Activated T-helper 2 cell treated with anti-CD3 and anti-CD28 coated beads, Interferon-gamma antibody, Interleukin-2, Interleukin-4, amounts not matched to agents 10 μg/mL and 5 μg/mL and 100 μg/mL, durations not matched to agents 14 hours and 24 hours and 36 hours (primary cell): ENCODE data around the gene ANKS4B. TPM values are rescaled to one million over a fixed set of nuclear protein-coding genes. Genes with fewer than 3 reads are reported as not detected.
"Not testable (repeated sequence)": the region's sequence is repeated elsewhere in the genome, so short reads cannot be mapped to it uniquely, and the experiment has no call there.

Experiments used
- DNase-seq: peaks from one replicate; pipeline ENCODE4 v3.0.0; 2021; ENCODE audit warnings: low spot score
- H3K27ac Mint-ChIP-seq: one replicate; pipeline ENCODE4 v1.8.0; 2021; ENCODE audit warnings: mixed read lengths
- H3K27me3 Mint-ChIP-seq: one replicate; pipeline ENCODE4 v1.8.0; 2021; ENCODE audit warnings: low read depth, mixed read lengths
- H3K36me3 Mint-ChIP-seq: one replicate; pipeline ENCODE4 v1.8.0; 2021; ENCODE audit warnings: low read depth, mixed read lengths
- H3K4me1 Mint-ChIP-seq: one replicate; pipeline ENCODE4 v1.8.0; 2021; ENCODE audit warnings: low read depth, mixed read lengths
- H3K4me3 Mint-ChIP-seq: one replicate; pipeline ENCODE4 v1.8.0; 2021; ENCODE audit warnings: low read depth, mild to moderate bottlenecking, moderate library complexity, mixed read lengths
- H3K9me3 Mint-ChIP-seq: one replicate; pipeline ENCODE4 v1.8.0; 2021; ENCODE audit warnings: mixed read lengths
- intact Hi-C: fragments of 100-400 bp; cut with micrococcal nuclease; formaldehyde crosslinking; loops from one replicate; pipeline ENCODE4 v1.15.1; 2023
- total RNA-seq: library from RNA; stranded (reverse); gene quantifications from 2 replicates; pipeline ENCODE4 v1.2.3, GENCODE V29; 2022

The ANKS4B gene
- total RNA-seq, 1 donor from 2014 or later = not detected

- no peak for DNase-seq
- Mint-ChIP-seq H3K4me3 (no peak overlapping the region), H3K27me3 (peaks cover 46% of the 10 kb centered on the region), H3K27ac (no peak overlapping the region), H3K9me3 (no peaks in the 10 kb centered on the region), H3K36me3 (no peaks in the 10 kb centered on the region), H3K4me1 (peaks cover 4% of the 10 kb centered on the region)
- intact Hi-C loops = no loop called here
These were observed 9.7 kb upstream of the ANKS4B start for GRCh38 chr16:21223787-21224186.

GRCh38 chr16:21224800-21225199, 8.7 kb upstream of the ANKS4B start:
- DNase-seq = no peak
- no peaks in the 10 kb centered on the region for H3K9me3 Mint-ChIP-seq
- H3K36me3 Mint-ChIP-seq = no peaks in the 10 kb centered on the region
- H3K4me3 Mint-ChIP-seq = no peak overlapping the region
- peaks cover 4% of the 10 kb centered on the region for H3K4me1 Mint-ChIP-seq
- intact Hi-C loops = no loop called here
- no peak overlapping the region for H3K27ac Mint-ChIP-seq
- peaks cover 51% of the 10 kb centered on the region for H3K27me3 Mint-ChIP-seq

GRCh38 chr16:21226749-21227148, 6.8 kb upstream of the ANKS4B start:
- no peak overlapping the region for H3K27ac Mint-ChIP-seq
- no peaks in the 10 kb centered on the region for H3K36me3 Mint-ChIP-seq
- peaks cover 48% of the 10 kb centered on the region for H3K27me3 Mint-ChIP-seq
- H3K9me3 Mint-ChIP-seq = no peaks in the 10 kb centered on the region
- intact Hi-C loops = no loop called here
- no peak for DNase-seq
- peaks cover 4% of the 10 kb centered on the region for H3K4me1 Mint-ChIP-seq
- H3K4me3 Mint-ChIP-seq = no peak overlapping the region

GRCh38 chr16:21227866-21228265, 5.6 kb upstream of the ANKS4B start:
- Mint-ChIP-seq H3K36me3 (no peaks in the 10 kb centered on the region), H3K4me1 (peaks cover 4% of the 10 kb centered on the region), H3K9me3 (no peaks in the 10 kb centered on the region), H3K27me3 (peaks cover 43% of the 10 kb centered on the region), H3K27ac (no peak overlapping the region), H3K4me3 (no peak overlapping the region)
- intact Hi-C loops = no loop called here
- DNase-seq = no peak

GRCh38 chr16:21228361-21228872, 5.1 kb upstream of the ANKS4B start:
- intact Hi-C loops = no loop called here
- DNase-seq = no peak
- H3K9me3 Mint-ChIP-seq = no peaks in the 10 kb centered on the region
- H3K36me3 Mint-ChIP-seq = no peaks in the 10 kb centered on the region
- H3K27ac Mint-ChIP-seq = no peak overlapping the region
- peaks cover 43% of the 10 kb centered on the region for H3K27me3 Mint-ChIP-seq
- peaks cover 4% of the 10 kb centered on the region for H3K4me1 Mint-ChIP-seq
- H3K4me3 Mint-ChIP-seq = no peak overlapping the region

GRCh38 chr16:21233045-21233520, 416 bp upstream of the ANKS4B start:
- H3K27ac Mint-ChIP-seq = no peak overlapping the region
- H3K9me3 Mint-ChIP-seq = no peaks in the 10 kb centered on the region
- no peak overlapping the region for H3K4me3 Mint-ChIP-seq
- no peak for DNase-seq
- H3K4me1 Mint-ChIP-seq = no peaks in the 10 kb centered on the region
- intact Hi-C loops = no loop called here
- H3K36me3 Mint-ChIP-seq = no peaks in the 10 kb centered on the region
- H3K27me3 Mint-ChIP-seq = peaks cover 37% of the 10 kb centered on the region

GRCh38 chr16:21235199-21235585, 1.7 kb downstream of the ANKS4B start:
- no peaks in the 10 kb centered on the region for H3K36me3 Mint-ChIP-seq
- H3K4me1 Mint-ChIP-seq = no peaks in the 10 kb centered on the region
- H3K27me3 Mint-ChIP-seq = peaks cover 25% of the 10 kb centered on the region
- no peak overlapping the region for H3K27ac Mint-ChIP-seq
- no peak overlapping the region for H3K4me3 Mint-ChIP-seq
- intact Hi-C loops = no loop called here
- DNase-seq = no peak
- H3K9me3 Mint-ChIP-seq = no peaks in the 10 kb centered on the region

GRCh38 chr16:21236831-21237230, 3.3 kb downstream of the ANKS4B start:
- H3K4me3 Mint-ChIP-seq = no peak overlapping the region
- no peak for DNase-seq
- no peaks in the 10 kb centered on the region for H3K36me3 Mint-ChIP-seq
- no peaks in the 10 kb centered on the region for H3K9me3 Mint-ChIP-seq
- peaks cover 18% of the 10 kb centered on the region for H3K27me3 Mint-ChIP-seq
- no peaks in the 10 kb centered on the region for H3K4me1 Mint-ChIP-seq
- H3K27ac Mint-ChIP-seq = no peak overlapping the region
- intact Hi-C loops = no loop called here

GRCh38 chr16:21239646-21240045, 6.1 kb downstream of the ANKS4B start:
- intact Hi-C loops = no loop called here
- no peaks in the 10 kb centered on the region for H3K36me3 Mint-ChIP-seq
- DNase-seq = no peak
- no peak overlapping the region for H3K27ac Mint-ChIP-seq
- peaks cover 9% of the 10 kb centered on the region for H3K27me3 Mint-ChIP-seq
- no peak overlapping the region for H3K4me3 Mint-ChIP-seq
- H3K4me1 Mint-ChIP-seq = no peaks in the 10 kb centered on the region
- no peaks in the 10 kb centered on the region for H3K9me3 Mint-ChIP-seq

GRCh38 chr16:21242756-21243155, 9.3 kb downstream of the ANKS4B start:
- Mint-ChIP-seq H3K27ac (no peak overlapping the region), H3K9me3 (no peaks in the 10 kb centered on the region), H3K27me3 (peaks cover 9% of the 10 kb centered on the region), H3K4me1 (no peaks in the 10 kb centered on the region), H3K36me3 (no peaks in the 10 kb centered on the region), H3K4me3 (no peak overlapping the region)
- no peak for DNase-seq
- intact Hi-C loops = no loop called here

- Mint-ChIP-seq H3K27ac (no peak overlapping the region), H3K9me3 (no peaks in the 10 kb centered on the region), H3K4me1 (no peaks in the 10 kb centered on the region), H3K4me3 (no peak overlapping the region), H3K36me3 (no peaks in the 10 kb centered on the region), H3K27me3 (peaks cover 9% of the 10 kb centered on the region)
- DNase-seq = no peak
- intact Hi-C loops = no loop called here
These were observed 11.2 kb downstream of the ANKS4B start for GRCh38 chr16:21244518-21245215.

- DNase-seq, H3K4me1 Mint-ChIP-seq, intact Hi-C loops, H3K27ac Mint-ChIP-seq, H3K4me3 Mint-ChIP-seq, H3K9me3 Mint-ChIP-seq, H3K36me3 Mint-ChIP-seq: not testable (repeated sequence)
- H3K27me3 Mint-ChIP-seq = peaks cover 12% of the 10 kb centered on the region
These were observed 14.7 kb downstream of the ANKS4B start for GRCh38 chr16:21248179-21248578.

- intact Hi-C loops = no loop called here
- DNase-seq = no peak
- no peaks in the 10 kb centered on the region for H3K4me1 Mint-ChIP-seq
- no peak overlapping the region for H3K4me3 Mint-ChIP-seq
- no peaks in the 10 kb centered on the region for H3K36me3 Mint-ChIP-seq
- H3K9me3 Mint-ChIP-seq = no peaks in the 10 kb centered on the region
- H3K27me3 Mint-ChIP-seq = peaks cover 10% of the 10 kb centered on the region
- H3K27ac Mint-ChIP-seq = no peak overlapping the region
These were observed 16.8 kb downstream of the ANKS4B start for GRCh38 chr16:21250072-21250923.
